K562 (cell line): Measurements from ENCODE around the gene FASTK. TPM values are rescaled to one million over a fixed set of nuclear protein-coding genes. Genes with fewer than 3 reads are reported as not detected.

Source experiments
- AFF1 ChIP-seq, 2 experiments: fragments of 450-650 bp; IDR thresholded peaks; 2 replicates each; pipeline ENCODE4 v1.6.1; 2018; ENCODE audit warnings: mild to moderate bottlenecking in 2 of 2, low read depth in 1 of 2; ENCODE audit not compliant: partially characterized antibody in 2 of 2
- ATF3 ChIP-seq, 2 experiments: fragments of 450-650 bp in 1 of 2; sonication (generic) in 1 of 2; formaldehyde crosslinking in 1 of 2; IDR thresholded peaks in 1 of 2; conservative IDR thresholded peaks in 1 of 2; 2 replicates each; pipeline versions ENCODE4 v1.6.1 to v1.8.1; 2016 to 2023; ENCODE audit warnings: mild to moderate bottlenecking in 2 of 2, moderate library complexity in 2 of 2, inconsistent platforms in 1 of 2, missing genetic modification reagents in 1 of 2
- DNMT1 ChIP-seq: fragments of 450-650 bp; IDR thresholded peaks from 2 replicates; pipeline ENCODE4 v1.6.1; 2016; ENCODE audit warnings: antibody characterized with exemption, mild to moderate bottlenecking
- L3MBTL2 ChIP-seq: fragments of 450-650 bp; IDR thresholded peaks from 2 replicates; pipeline ENCODE4 v1.6.1; 2016; ENCODE audit warnings: mild to moderate bottlenecking, moderate library complexity
- MLX ChIP-seq, 2 experiments: fragments of 450-650 bp in 1 of 2; sonication (generic) in 1 of 2; formaldehyde crosslinking; conservative IDR thresholded peaks; 2 replicates each; pipeline versions ENCODE4 v1.4.0 to v1.8.1; 2020 to 2022; ENCODE audit warnings: mild to moderate bottlenecking in 1 of 2, missing genetic modification reagents in 1 of 2
- SPI1 ChIP-seq: IDR thresholded peaks from 2 replicates; pipeline ENCODE4 v1.6.1; 2011; ENCODE audit warnings: low read depth, low read length, control low read depth, borderline replicate concordance
- SRSF1 ChIP-seq: fragments of 200-400 bp; formaldehyde crosslinking; IDR thresholded peaks from 2 replicates; pipeline ENCODE4 v1.6.1; 2017; ENCODE audit warnings: mild to moderate bottlenecking, low read depth, low read length, moderate library complexity
- U2AF1 ChIP-seq: fragments of 200-400 bp; formaldehyde crosslinking; optimal IDR thresholded peaks from 2 replicates; pipeline ENCODE3; 2017; ENCODE audit warnings: mild to moderate bottlenecking, low read depth, low read length, moderate library complexity
- ZNF24 ChIP-seq: fragments of 450-650 bp; IDR thresholded peaks from 2 replicates; pipeline ENCODE4 v1.6.1; 2016
- polyA plus RNA-seq, 8 experiments: library from polyadenylated mRNA; depleted of rRNA in 4 of 8; stranded (reverse) in 5 of 8; unstranded in 3 of 8; fragments of >200 nt; fragmentation: Nextera tagmentation in 2 of 8; fragmentation: Illumina TruSeq in 1 of 8; extraction: Ambion mirVana in 2 of 8; extraction: Trizol in 1 of 8; gene quantifications; 2 replicates each; pipeline versions ENCODE4 v1.2.1 to v1.2.3, GENCODE V29; 2011 to 2014; ENCODE audit warnings: inconsistent platforms in 1 of 8, missing spikeins in 1 of 8
- total RNA-seq, 7 experiments: library from RNA; depleted of rRNA in 6 of 7; stranded (reverse); fragments of >200 nt in 6 of 7; fragmentation: Illumina TruSeq in 2 of 7; extraction: Trizol in 2 of 7; gene quantifications; 2 replicates each; pipeline versions ENCODE4 v1.2.1 to v1.2.3, GENCODE V29; 2011 to 2021; ENCODE audit warnings: low replicate concordance in 1 of 7
- TF ChIP-seq, protein P1 (sequence below): fragments of 150-350 bp; conservative IDR thresholded peaks from 2 replicates; pipeline ENCODE4 v1.6.1; 2014; ENCODE audit warnings: low read length
- TF ChIP-seq, protein P2 (sequence below): IDR thresholded peaks from 2 replicates; pipeline ENCODE4 v1.6.1; 2012; ENCODE audit warnings: low read depth, low read length, improper control_type of control experiment, borderline replicate concordance

Gene FASTK
- total and polyA plus RNA-seq, 9 of the 15 experiments (the other 6 are each of a cell fraction or from before 2014, with no cell fraction given): 0.51 to 150 (median 48.2) TPM

- TF ChIP-seq ATF3 (IDR thresholded peaks at IDR 0.05): peak; percentile 99
- TF ChIP-seq ATF3 (CRISPR knock-in tag; conservative IDR thresholded peaks at IDR 0.05): peak; percentile 97
- TF ChIP-seq AFF1 (IDR thresholded peaks at IDR 0.05; ENCODE audit: low read depth in 1 of 2, partially characterized antibody in 2 of 2): peak in 1 of 2 experiments; percentile 74
- TF ChIP-seq, protein P1, sequence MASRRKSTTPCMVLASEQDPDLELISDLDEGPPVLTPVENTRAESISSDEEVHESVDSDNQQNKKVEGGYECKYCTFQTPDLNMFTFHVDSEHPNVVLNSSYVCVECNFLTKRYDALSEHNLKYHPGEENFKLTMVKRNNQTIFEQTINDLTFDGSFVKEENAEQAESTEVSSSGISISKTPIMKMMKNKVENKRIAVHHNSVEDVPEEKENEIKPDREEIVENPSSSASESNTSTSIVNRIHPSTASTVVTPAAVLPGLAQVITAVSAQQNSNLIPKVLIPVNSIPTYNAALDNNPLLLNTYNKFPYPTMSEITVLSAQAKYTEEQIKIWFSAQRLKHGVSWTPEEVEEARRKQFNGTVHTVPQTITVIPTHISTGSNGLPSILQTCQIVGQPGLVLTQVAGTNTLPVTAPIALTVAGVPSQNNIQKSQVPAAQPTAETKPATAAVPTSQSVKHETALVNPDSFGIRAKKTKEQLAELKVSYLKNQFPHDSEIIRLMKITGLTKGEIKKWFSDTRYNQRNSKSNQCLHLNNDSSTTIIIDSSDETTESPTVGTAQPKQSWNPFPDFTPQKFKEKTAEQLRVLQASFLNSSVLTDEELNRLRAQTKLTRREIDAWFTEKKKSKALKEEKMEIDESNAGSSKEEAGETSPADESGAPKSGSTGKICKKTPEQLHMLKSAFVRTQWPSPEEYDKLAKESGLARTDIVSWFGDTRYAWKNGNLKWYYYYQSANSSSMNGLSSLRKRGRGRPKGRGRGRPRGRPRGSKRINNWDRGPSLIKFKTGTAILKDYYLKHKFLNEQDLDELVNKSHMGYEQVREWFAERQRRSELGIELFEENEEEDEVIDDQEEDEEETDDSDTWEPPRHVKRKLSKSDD: no peak
- TF ChIP-seq SRSF1: no peak
- TF ChIP-seq U2AF1: no peak
- TF ChIP-seq, protein P2, sequence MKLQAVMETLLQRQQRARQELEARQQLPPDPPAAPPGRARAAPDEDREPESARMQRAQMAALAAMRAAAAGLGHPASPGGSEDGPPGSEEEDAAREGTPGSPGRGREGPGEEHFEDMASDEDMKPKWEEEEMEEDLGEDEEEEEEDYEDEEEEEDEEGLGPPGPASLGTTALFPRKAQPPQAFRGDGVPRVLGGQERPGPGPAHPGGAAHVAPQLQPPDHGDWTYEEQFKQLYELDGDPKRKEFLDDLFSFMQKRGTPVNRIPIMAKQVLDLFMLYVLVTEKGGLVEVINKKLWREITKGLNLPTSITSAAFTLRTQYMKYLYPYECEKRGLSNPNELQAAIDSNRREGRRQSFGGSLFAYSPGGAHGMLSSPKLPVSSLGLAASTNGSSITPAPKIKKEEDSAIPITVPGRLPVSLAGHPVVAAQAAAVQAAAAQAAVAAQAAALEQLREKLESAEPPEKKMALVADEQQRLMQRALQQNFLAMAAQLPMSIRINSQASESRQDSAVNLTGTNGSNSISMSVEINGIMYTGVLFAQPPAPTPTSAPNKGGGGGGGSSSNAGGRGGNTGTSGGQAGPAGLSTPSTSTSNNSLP: peak; percentile 47; the same call in 1 of the 2 replicates
- no peak; the same call in 1 of the 2 replicates for TF ChIP-seq DNMT1
- peak; percentile 59 for TF ChIP-seq L3MBTL2
- no peak for TF ChIP-seq SPI1
- TF ChIP-seq MLX (CRISPR knock-in tag; conservative IDR thresholded peaks at IDR 0.05): no peak
- peak; percentile 97 for TF ChIP-seq ZNF24
These were observed 41.4 kb downstream of the FASTK start (continued) for GRCh38 chr7:151038951-151039849.
